ENCODE measurements around the gene EBF3. TPM values are rescaled to one million over a fixed set of nuclear protein-coding genes. Genes with fewer than 3 reads are reported as not detected.

EBF3 gene
- total RNA-seq, 2 donors from 2014 or later, result 0.44 to 2.0 TPM

GRCh38 chr10:129815898-129816655 lies 148.0 kb downstream of the EBF3 start:
- Histone ChIP-seq H3K9ac (ENCODE audit: extremely low read depth, low read length, poor library complexity, severe bottlenecking) (no peak overlapping the region), H3K9me3 (ENCODE audit: control insufficient read depth, low read length) (peaks cover 5% of the 10 kb centered on the region), H3K27me3 (ENCODE audit: control insufficient read depth, insufficient read depth, low read length, poor library complexity, severe bottlenecking) (no peaks in the 10 kb centered on the region), H3K4me1 (ENCODE audit: control insufficient read depth, insufficient read depth, low read length) (peaks cover 3% of the 10 kb centered on the region), H3K27ac (ENCODE audit: low read depth, low read length) (no peak overlapping the region), H3K36me3 (ENCODE audit: control insufficient read depth, insufficient read depth, low read length) (no peaks in the 10 kb centered on the region), H3K4me3 (ENCODE audit: low read length) (no peak overlapping the region)
- TF ChIP-seq, protein P1, sequence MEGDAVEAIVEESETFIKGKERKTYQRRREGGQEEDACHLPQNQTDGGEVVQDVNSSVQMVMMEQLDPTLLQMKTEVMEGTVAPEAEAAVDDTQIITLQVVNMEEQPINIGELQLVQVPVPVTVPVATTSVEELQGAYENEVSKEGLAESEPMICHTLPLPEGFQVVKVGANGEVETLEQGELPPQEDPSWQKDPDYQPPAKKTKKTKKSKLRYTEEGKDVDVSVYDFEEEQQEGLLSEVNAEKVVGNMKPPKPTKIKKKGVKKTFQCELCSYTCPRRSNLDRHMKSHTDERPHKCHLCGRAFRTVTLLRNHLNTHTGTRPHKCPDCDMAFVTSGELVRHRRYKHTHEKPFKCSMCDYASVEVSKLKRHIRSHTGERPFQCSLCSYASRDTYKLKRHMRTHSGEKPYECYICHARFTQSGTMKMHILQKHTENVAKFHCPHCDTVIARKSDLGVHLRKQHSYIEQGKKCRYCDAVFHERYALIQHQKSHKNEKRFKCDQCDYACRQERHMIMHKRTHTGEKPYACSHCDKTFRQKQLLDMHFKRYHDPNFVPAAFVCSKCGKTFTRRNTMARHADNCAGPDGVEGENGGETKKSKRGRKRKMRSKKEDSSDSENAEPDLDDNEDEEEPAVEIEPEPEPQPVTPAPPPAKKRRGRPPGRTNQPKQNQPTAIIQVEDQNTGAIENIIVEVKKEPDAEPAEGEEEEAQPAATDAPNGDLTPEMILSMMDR (conservative IDR thresholded peaks at IDR 0.05), result no peak
- DNase-seq, result no peak
- H3K27me3 Mint-ChIP-seq (ENCODE audit: insufficient read depth), result peaks cover 5% of the 10 kb centered on the region
- no peak overlapping the region for H3K27ac Mint-ChIP-seq
- H3K9me3 Mint-ChIP-seq, result peaks cover 35% of the 10 kb centered on the region
- peaks cover 12% of the 10 kb centered on the region for H3K4me1 Mint-ChIP-seq
- H3K4me3 Mint-ChIP-seq, result no peak overlapping the region
- 95 to 97% methylated on average over 7 to 17 of the region's 17 CpGs for WGBS, 2 experiments (ENCODE audit: insufficient coverage in 1 of 2, insufficient read length in 1 of 2)
- peaks cover 18% of the 10 kb centered on the region for H3K36me3 Mint-ChIP-seq (ENCODE audit: low read depth)

GRCh38 chr10:129814681-129815646 lies 149.1 kb downstream of the EBF3 start:
- H3K9me3 ChIP-seq (ENCODE audit: control insufficient read depth, low read length), result peaks cover 5% of the 10 kb centered on the region
- TF ChIP-seq, protein P1 (conservative IDR thresholded peaks at IDR 0.05), result no peak
- no peak overlapping the region for H3K4me3 ChIP-seq (ENCODE audit: low read length)
- H3K36me3 Mint-ChIP-seq (ENCODE audit: low read depth), result peaks cover 17% of the 10 kb centered on the region
- peaks cover 12% of the 10 kb centered on the region for H3K4me1 Mint-ChIP-seq
- peaks cover 3% of the 10 kb centered on the region for H3K4me1 ChIP-seq (ENCODE audit: control insufficient read depth, insufficient read depth, low read length)
- H3K4me3 Mint-ChIP-seq, result no peak overlapping the region
- DNase-seq, result no peak
- H3K27me3 ChIP-seq (ENCODE audit: control insufficient read depth, insufficient read depth, low read length, poor library complexity, severe bottlenecking), result no peaks in the 10 kb centered on the region
- no peak overlapping the region for H3K9ac ChIP-seq (ENCODE audit: extremely low read depth, low read length, poor library complexity, severe bottlenecking)
- no peak overlapping the region for H3K27ac ChIP-seq (ENCODE audit: low read depth, low read length)
- H3K27ac Mint-ChIP-seq, result no peak overlapping the region
- 86 to 88% methylated on average over 9 to 11 of the region's 12 CpGs for WGBS, 2 experiments (ENCODE audit: insufficient coverage in 1 of 2, insufficient read length in 1 of 2)
- H3K36me3 ChIP-seq (ENCODE audit: control insufficient read depth, insufficient read depth, low read length), result no peaks in the 10 kb centered on the region
- H3K9me3 Mint-ChIP-seq, result peaks cover 33% of the 10 kb centered on the region
- H3K27me3 Mint-ChIP-seq (ENCODE audit: insufficient read depth), result peaks cover 5% of the 10 kb centered on the region

DNA sequence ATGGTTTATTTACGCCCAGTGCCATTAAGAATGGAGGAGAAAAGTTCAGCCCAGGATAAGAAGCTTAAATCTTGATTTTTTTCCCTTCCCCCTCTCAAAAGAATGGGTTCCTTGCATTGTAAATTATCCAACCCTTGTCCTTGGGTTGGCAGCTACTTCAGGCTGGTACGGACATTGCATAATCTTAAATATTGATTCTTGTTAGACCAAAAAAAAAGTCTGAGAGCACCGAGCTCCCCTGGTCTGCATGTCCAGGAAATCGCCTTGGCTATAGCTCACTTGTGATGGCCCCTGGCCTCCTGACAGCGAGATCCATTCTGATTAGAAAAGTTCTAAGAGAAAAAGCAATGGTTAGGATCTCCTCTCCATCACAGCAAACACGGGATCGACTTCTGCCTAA lies 151.7 kb downstream of the EBF3 start:
- Histone ChIP-seq H3K9ac (ENCODE audit: extremely low read depth, low read length, poor library complexity, severe bottlenecking) (no peak overlapping the region), H3K4me3 (ENCODE audit: low read length) (no peak overlapping the region), H3K36me3 (ENCODE audit: control insufficient read depth, insufficient read depth, low read length) (no peaks in the 10 kb centered on the region), H3K27me3 (ENCODE audit: control insufficient read depth, insufficient read depth, low read length, poor library complexity, severe bottlenecking) (no peaks in the 10 kb centered on the region), H3K4me1 (ENCODE audit: control insufficient read depth, insufficient read depth, low read length) (peaks cover 3% of the 10 kb centered on the region), H3K9me3 (ENCODE audit: control insufficient read depth, low read length) (peaks cover 5% of the 10 kb centered on the region), H3K27ac (ENCODE audit: low read depth, low read length) (no peak overlapping the region)
- 91 to 95% methylated on average over 4 to 7 of the region's 7 CpGs for WGBS, 2 experiments (ENCODE audit: insufficient coverage in 1 of 2, insufficient read length in 1 of 2)
- no peak for DNase-seq
- H3K36me3 Mint-ChIP-seq (ENCODE audit: low read depth), result peaks cover 3% of the 10 kb centered on the region
- peaks cover 11% of the 10 kb centered on the region for H3K9me3 Mint-ChIP-seq
- no peak overlapping the region for H3K4me3 Mint-ChIP-seq
- no peak overlapping the region for H3K27ac Mint-ChIP-seq
- TF ChIP-seq, protein P1 (conservative IDR thresholded peaks at IDR 0.05), result no peak
- H3K4me1 Mint-ChIP-seq, result peaks cover 17% of the 10 kb centered on the region
- peaks cover 5% of the 10 kb centered on the region for H3K27me3 Mint-ChIP-seq (ENCODE audit: insufficient read depth)
